ENCODE data around the gene BICD1. TPM values are rescaled to one million over a fixed set of nuclear protein-coding genes. Genes with fewer than 3 reads are reported as not detected.
"Not testable (repeated sequence)": the region's sequence is repeated elsewhere in the genome, so short reads cannot be mapped to it uniquely, and the experiment has no call there.

The BICD1 gene
- polyA plus RNA-seq, 4 donors = 19.6 to 25.3 (median 21.8) TPM

GRCh38 chr12:32181498-32182175 is 75.0 kb downstream of the BICD1 start:
- no peak for DNase-seq (ENCODE audit: low read depth in 4 of 4, low spot score in 2 of 4)

- DNase-seq (ENCODE audit: low read depth in 4 of 4, low spot score in 2 of 4) = no peak
These were observed 77.0 kb downstream of the BICD1 start for GRCh38 chr12:32183650-32184049.

GRCh38 chr12:32187127-32187526 is 80.5 kb downstream of the BICD1 start:
- DNase-seq (ENCODE audit: low read depth in 4 of 4, low spot score in 2 of 4) = not testable (repeated sequence)

GRCh38 chr12:32191445-32191844 is 84.8 kb downstream of the BICD1 start:
- no peak for DNase-seq (ENCODE audit: low read depth in 4 of 4, low spot score in 2 of 4)

GRCh38 chr12:32196250-32197198 is 89.9 kb downstream of the BICD1 start:
- DNase-seq (ENCODE audit: low read depth in 4 of 4, low spot score in 2 of 4) = no peak

- DNase-seq (ENCODE audit: low read depth in 4 of 4, low spot score in 2 of 4) = no peak
These were observed 90.8 kb downstream of the BICD1 start for GRCh38 chr12:32197421-32197820.

GRCh38 chr12:32198555-32198954 is 91.9 kb downstream of the BICD1 start:
- DNase-seq (ENCODE audit: low read depth in 4 of 4, low spot score in 2 of 4) = no peak

GRCh38 chr12:32201096-32201495 is 94.4 kb downstream of the BICD1 start:
- DNase-seq (ENCODE audit: low read depth in 4 of 4, low spot score in 2 of 4) = no peak

- DNase-seq (ENCODE audit: low read depth in 4 of 4, low spot score in 2 of 4) = no peak
These were observed 95.3 kb downstream of the BICD1 start for GRCh38 chr12:32201976-32202375.

GRCh38 chr12:32205731-32206130 is 99.1 kb downstream of the BICD1 start:
- no peak for DNase-seq (ENCODE audit: low read depth in 4 of 4, low spot score in 2 of 4)

GRCh38 chr12:32208355-32208754 is 101.7 kb downstream of the BICD1 start:
- DNase-seq (ENCODE audit: low read depth in 4 of 4, low spot score in 2 of 4) = no peak

- no peak for DNase-seq (ENCODE audit: low read depth in 4 of 4, low spot score in 2 of 4)
These were observed 104.6 kb downstream of the BICD1 start for GRCh38 chr12:32211066-32211899.

- no peak for DNase-seq (ENCODE audit: low read depth in 4 of 4, low spot score in 2 of 4)
These were observed 105.2 kb downstream of the BICD1 start for GRCh38 chr12:32211900-32212156.

GRCh38 chr12:32214723-32215122 is 108.1 kb downstream of the BICD1 start:
- DNase-seq (ENCODE audit: low read depth in 4 of 4, low spot score in 2 of 4) = no peak

GRCh38 chr12:32217354-32218310 is 111.0 kb downstream of the BICD1 start:
- no peak for DNase-seq (ENCODE audit: low read depth in 4 of 4, low spot score in 2 of 4)

- no peak for DNase-seq (ENCODE audit: low read depth in 4 of 4, low spot score in 2 of 4)
These were observed 117.3 kb downstream of the BICD1 start for GRCh38 chr12:32223941-32224340.

- no peak for DNase-seq (ENCODE audit: low read depth in 4 of 4, low spot score in 2 of 4)
These were observed 120.1 kb downstream of the BICD1 start for GRCh38 chr12:32226768-32227167.

GRCh38 chr12:32229971-32230612 is 123.4 kb downstream of the BICD1 start:
- no peak for DNase-seq (ENCODE audit: low read depth in 4 of 4, low spot score in 2 of 4)

GRCh38 chr12:32230613-32230993 is 124.0 kb downstream of the BICD1 start:
- DNase-seq (ENCODE audit: low read depth in 4 of 4, low spot score in 2 of 4) = no peak

- DNase-seq (ENCODE audit: low read depth in 4 of 4, low spot score in 2 of 4) = not testable (repeated sequence)
These were observed 124.7 kb downstream of the BICD1 start for GRCh38 chr12:32231361-32231760.

All from left renal cortex interstitium (tissue), 4 donors.